Naive B cell (primary cell): ENCODE measurements around the gene GCC2. TPM values are rescaled to one million over a fixed set of nuclear protein-coding genes. Genes with fewer than 3 reads are reported as not detected.
"Not testable (repeated sequence)": the region's sequence is repeated elsewhere in the genome, so short reads cannot be mapped to it uniquely, and the experiment has no call there.

Experiments
- ATAC-seq, 2 donors: fragments of 150-1000 bp; cut with Tn5 transposase; 2 replicates each; pipeline ENCODE4 v1.10.0; 2021; ENCODE audit warnings: low read depth in 2 of 2, mild to moderate bottlenecking in 2 of 2, moderate library complexity in 2 of 2
- DNase-seq: peaks from one replicate; pipeline ENCODE4 v3.0.0; 2022
- H3K27ac Mint-ChIP-seq, 6 donors: one replicate each; pipeline ENCODE4 v1.8.0; 2020 to 2022; ENCODE audit warnings: mild to moderate bottlenecking in 6 of 6, mixed read lengths in 6 of 6, moderate library complexity in 5 of 6, inconsistent platforms in 2 of 6
- H3K27me3 Mint-ChIP-seq, 3 donors: one replicate each; pipeline ENCODE4 v1.8.0; 2021 to 2022; ENCODE audit warnings: mixed read lengths in 3 of 3, mild to moderate bottlenecking in 1 of 3
- H3K36me3 Mint-ChIP-seq, 2 donors: one replicate each; pipeline ENCODE4 v1.8.0; 2020 to 2022; ENCODE audit warnings: mixed read lengths in 2 of 2, inconsistent platforms in 1 of 2, mild to moderate bottlenecking in 1 of 2
- H3K4me1 Mint-ChIP-seq, 3 donors: one replicate each; pipeline ENCODE4 v1.8.0; 2020 to 2022; ENCODE audit warnings: mixed read lengths in 3 of 3, inconsistent platforms in 1 of 3, mild to moderate bottlenecking in 1 of 3, moderate library complexity in 1 of 3
- H3K4me3 Mint-ChIP-seq, 8 donors: one replicate each; pipeline ENCODE4 v1.8.0; 2020 to 2022; ENCODE audit warnings: mild to moderate bottlenecking in 8 of 8, mixed read lengths in 8 of 8, moderate library complexity in 8 of 8, inconsistent platforms in 2 of 8
- H3K9me3 Mint-ChIP-seq, 7 donors: one replicate each; pipeline ENCODE4 v1.8.0; 2020 to 2022; ENCODE audit warnings: mixed read lengths in 7 of 7, mild to moderate bottlenecking in 5 of 7, inconsistent platforms in 2 of 7, moderate library complexity in 1 of 7
- polyA plus RNA-seq, 6 donors: library from polyadenylated mRNA; unstranded; fragments of 300-500 nt; fragmentation: Illumina TruSeq; gene quantifications; one replicate each; pipeline ENCODE4 v1.2.3, GENCODE V29; 2021; ENCODE audit warnings: low read depth in 6 of 6

GCC2 gene
- polyA plus RNA-seq, 6 donors from 2014 or later: 16.4 to 80.1 (median 41.0) TPM

DNA sequence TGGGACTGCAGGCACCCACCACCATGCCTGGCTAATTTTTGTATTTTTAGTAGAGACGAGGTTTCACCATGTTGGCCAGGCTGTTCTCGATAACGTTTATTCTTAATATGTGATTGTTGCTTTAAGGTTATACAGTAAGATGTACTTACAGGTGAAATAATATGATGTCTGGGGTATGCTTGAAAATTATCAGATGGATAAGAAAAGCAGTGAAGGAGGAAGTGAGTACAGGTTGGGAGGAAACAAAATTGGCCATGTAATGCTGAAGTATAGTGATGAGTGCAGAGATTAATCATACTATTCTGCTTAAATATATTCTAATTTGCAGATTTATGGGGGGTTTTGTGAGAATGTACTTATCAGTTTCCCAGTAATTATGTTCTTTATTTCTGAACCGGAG, 3.0 kb downstream of the GCC2 start:
- peaks cover 33 to 34% of the 10 kb centered on the region in 2 donors for H3K36me3 Mint-ChIP-seq
- ATAC-seq (no peak), DNase-seq (no peak)
- H3K9me3 Mint-ChIP-seq: peaks cover 0 to 2% (median 0%) of the 10 kb centered on the region in 7 donors
- no peaks in the 10 kb centered on the region for H3K27me3 Mint-ChIP-seq
- H3K4me3 Mint-ChIP-seq: peak overlapping the region in 5 of 8 donors; percentile 4 to 92 (median 20)
- H3K27ac Mint-ChIP-seq: peak overlapping the region in 2 of 6 donors; percentile 41 to 78
- peaks cover 22 to 52% (median 48%) of the 10 kb centered on the region in 3 donors for H3K4me1 Mint-ChIP-seq

DNA sequence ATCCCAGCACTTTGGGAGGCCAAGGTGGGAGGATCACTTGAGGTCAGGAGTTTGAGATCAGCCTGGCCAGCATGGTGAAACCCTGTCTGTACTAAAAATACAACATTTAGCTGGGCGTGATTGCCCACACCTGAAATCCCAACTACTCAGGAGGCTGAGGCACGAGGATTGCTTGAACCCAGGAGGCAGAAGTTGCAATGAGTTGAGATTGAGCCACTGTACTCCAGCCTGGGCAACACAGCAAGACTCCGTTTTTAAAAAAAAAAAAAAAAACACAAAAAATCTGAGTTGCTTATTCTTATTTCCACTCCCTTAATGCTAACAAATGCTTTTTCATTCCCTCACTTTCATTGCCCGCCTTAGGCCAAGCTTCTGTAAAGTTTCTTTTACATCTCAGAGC, 4.5 kb downstream of the GCC2 start:
- peaks cover 47 to 49% of the 10 kb centered on the region in 2 donors for H3K36me3 Mint-ChIP-seq
- DNase-seq, H3K4me3 Mint-ChIP-seq, ATAC-seq, H3K27me3 Mint-ChIP-seq: not testable (repeated sequence)
- peaks cover 22 to 60% (median 58%) of the 10 kb centered on the region in 3 donors for H3K4me1 Mint-ChIP-seq
- H3K27ac Mint-ChIP-seq: peak overlapping the region in 2 of 6 donors; percentile 29 to 81
- H3K9me3 Mint-ChIP-seq: peaks cover 0 to 15% (median 7%) of the 10 kb centered on the region in 7 donors

DNA sequence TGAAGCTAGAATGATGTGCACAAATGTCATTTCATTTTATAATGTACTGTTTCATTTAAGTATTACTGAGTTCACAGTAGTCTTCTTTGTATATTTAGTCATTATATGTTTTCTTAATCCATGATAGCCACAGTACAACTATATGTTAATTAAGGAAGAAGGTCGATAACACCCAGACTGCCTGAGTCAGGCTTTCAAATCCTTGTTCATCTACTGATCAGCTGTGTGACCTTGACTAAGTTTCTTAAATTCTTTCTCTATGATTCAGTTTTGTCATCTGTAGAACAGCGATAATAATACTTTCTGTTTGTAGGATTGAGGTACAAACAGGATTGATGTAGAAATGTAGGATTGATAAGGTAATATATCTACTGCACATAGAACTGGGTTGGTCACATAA, 5.4 kb downstream of the GCC2 start:
- Mint-ChIP-seq H3K4me3 (no peak overlapping the region), H3K4me1 (peaks cover 25 to 61% (median 60%) of the 10 kb centered on the region in 3 donors), H3K9me3 (peaks cover 0 to 20% (median 10%) of the 10 kb centered on the region in 7 donors), H3K36me3 (peaks cover 56 to 58% of the 10 kb centered on the region in 2 donors), H3K27ac (peak overlapping the region in 1 of 6 donors; percentile 42), H3K27me3 (no peaks in the 10 kb centered on the region)
- ATAC-seq (no peak), DNase-seq (no peak)

DNA sequence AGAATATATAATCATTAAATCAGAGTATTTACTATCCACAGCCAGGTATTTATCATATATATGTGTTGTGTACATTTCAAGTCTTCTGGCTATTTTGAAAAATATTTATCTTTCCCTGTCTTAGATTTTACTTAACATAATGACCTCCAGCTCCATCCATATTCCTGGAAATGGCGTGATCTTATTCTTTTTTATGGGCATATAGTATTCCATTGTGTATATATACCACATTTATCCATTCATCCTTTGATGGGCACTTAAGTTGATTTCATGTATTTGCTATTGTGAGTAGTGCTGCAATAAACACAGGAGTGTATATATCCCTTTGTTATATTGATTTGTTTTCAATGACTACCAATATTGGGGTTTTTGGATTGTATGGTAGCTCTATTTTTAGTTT, 6.6 kb downstream of the GCC2 start:
- Mint-ChIP-seq H3K27ac (peak overlapping the region in 1 of 6 donors; percentile 8), H3K4me1 (peaks cover 34 to 61% (median 57%) of the 10 kb centered on the region in 3 donors), H3K4me3 (peak overlapping the region in 1 of 8 donors; percentile 30), H3K27me3 (no peaks in the 10 kb centered on the region), H3K36me3 (peaks cover 65 to 66% of the 10 kb centered on the region in 2 donors), H3K9me3 (peaks cover 0 to 20% (median 10%) of the 10 kb centered on the region in 7 donors)
- ATAC-seq (no peak), DNase-seq (no peak)

DNA sequence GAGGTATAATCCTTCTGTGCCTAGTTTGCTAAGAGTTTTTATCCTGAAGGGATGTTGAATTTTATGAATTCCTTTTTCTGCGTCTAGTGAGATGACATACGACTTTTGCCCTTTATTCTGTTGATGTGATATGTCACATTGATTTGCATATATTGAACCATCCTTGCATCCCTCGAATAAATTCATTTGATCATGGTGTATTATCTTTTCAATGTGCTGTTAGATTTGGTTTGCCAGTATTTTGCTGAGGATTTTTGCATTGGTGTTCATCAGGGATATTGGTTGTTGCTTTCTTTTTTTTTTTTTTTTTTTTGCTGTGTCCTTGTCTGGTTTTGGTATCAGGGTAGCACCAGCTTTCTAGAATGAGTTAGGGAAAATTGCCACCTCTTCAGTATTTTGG, 9.1 kb downstream of the GCC2 start:
- Mint-ChIP-seq H3K4me3 (peak overlapping the region in 2 of 8 donors; percentile 5 to 17), H3K9me3 (peaks cover 0 to 24% (median 15%) of the 10 kb centered on the region in 7 donors), H3K36me3 (peaks cover 70 to 76% of the 10 kb centered on the region in 2 donors), H3K27ac (peak overlapping the region in 1 of 6 donors; percentile 49), H3K27me3 (no peaks in the 10 kb centered on the region), H3K4me1 (peaks cover 33 to 54% (median 54%) of the 10 kb centered on the region in 3 donors)
- DNase-seq (no peak), ATAC-seq (no peak)

DNA sequence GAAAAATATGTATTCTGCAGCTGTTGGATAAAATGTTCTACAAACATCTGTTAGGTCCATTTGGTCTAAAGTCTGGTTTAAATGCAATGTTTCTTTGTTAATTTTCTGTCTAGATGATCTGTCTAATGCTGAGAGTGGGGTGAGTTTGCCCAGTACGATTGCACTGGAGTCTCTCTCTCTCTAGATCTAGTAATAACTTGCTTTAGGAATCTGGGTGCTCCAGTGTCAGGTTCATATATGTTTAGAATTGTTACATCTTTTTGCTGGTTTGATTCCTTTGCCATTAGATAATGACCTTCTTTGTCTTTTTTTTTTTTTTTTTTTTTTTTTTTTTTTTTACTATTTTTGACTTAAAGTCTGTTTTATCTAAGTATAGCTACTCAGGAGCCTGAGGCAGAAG, 10.4 kb downstream of the GCC2 start:
- no peak for DNase-seq
- no peak for ATAC-seq
- Mint-ChIP-seq H3K4me3 (peak overlapping the region in 1 of 8 donors; percentile 1), H3K36me3 (peaks cover 71 to 72% of the 10 kb centered on the region in 2 donors), H3K9me3 (peaks cover 0 to 25% (median 15%) of the 10 kb centered on the region in 7 donors), H3K27ac (no peak overlapping the region), H3K27me3 (no peaks in the 10 kb centered on the region), H3K4me1 (peaks cover 37 to 57% (median 54%) of the 10 kb centered on the region in 3 donors)

DNA sequence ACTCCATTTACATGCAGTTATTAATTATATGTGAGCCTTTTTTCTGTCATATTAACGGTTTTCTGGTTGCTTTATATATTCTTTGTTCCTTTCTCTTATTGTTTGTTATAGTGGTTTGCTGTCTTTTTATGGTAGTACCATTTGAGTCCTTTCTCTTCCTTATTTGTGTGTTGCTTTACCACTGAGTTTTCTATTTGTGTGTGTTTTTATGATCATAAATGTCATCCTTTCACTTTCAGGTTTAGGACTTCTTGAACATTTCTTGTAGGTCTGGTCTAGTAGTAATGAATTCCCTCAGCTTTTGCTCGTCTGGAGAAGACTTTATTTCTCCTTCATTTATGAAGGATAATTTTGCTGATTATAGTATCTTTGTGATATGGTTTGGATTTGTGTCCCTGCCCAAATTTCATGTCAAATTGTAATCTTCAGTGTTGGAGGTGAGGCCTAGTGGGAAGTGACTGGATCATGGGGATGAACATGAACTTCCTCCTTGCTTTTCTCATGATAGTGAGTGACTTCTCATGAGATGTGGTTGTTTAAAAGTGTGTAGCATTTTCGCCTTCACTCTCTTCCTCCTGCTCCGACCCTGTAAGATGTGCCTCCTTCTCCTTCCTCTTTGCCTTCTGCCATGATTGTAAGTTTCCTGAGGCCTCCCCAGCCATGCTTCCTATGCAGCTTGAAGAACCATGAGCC, 11.5 kb downstream of the GCC2 start:
- Mint-ChIP-seq H3K9me3 (peaks cover 0 to 25% (median 15%) of the 10 kb centered on the region in 7 donors), H3K4me3 (peak overlapping the region in 1 of 8 donors; percentile 21), H3K27ac (peak overlapping the region in 3 of 6 donors; percentile 11 to 63 (median 26)), H3K27me3 (no peaks in the 10 kb centered on the region), H3K4me1 (peaks cover 37 to 53% (median 51%) of the 10 kb centered on the region in 3 donors), H3K36me3 (peaks cover 66 to 68% of the 10 kb centered on the region in 2 donors)
- no peak for DNase-seq
- ATAC-seq: no peak

DNA sequence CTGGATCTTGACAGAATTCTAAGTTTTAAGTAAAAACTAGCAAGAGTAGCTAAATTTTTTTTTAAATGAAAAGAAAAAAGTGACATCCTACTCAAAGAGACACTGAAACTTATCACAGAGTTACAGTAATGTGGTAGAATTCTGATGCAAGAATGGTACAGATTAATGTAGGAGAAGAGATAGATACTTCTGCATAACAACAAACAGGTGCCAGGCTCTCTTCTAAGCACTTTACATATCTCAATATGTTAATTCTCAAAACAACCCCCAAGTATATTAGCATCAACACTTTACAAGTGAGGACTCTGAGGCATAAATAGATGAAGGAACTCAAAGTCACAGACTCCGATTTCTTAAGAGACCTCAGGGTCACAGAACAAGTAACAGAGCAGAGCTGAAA, 28.1 kb downstream of the GCC2 start:
- H3K36me3 Mint-ChIP-seq: peaks cover 30 to 39% of the 10 kb centered on the region in 2 donors
- ATAC-seq (no peak), DNase-seq (no peak)
- no peak overlapping the region for H3K4me3 Mint-ChIP-seq
- H3K27ac Mint-ChIP-seq: peak overlapping the region in 1 of 6 donors; percentile 58
- H3K9me3 Mint-ChIP-seq: no peaks in the 10 kb centered on the region
- H3K27me3 Mint-ChIP-seq: no peaks in the 10 kb centered on the region
- H3K4me1 Mint-ChIP-seq: no peaks in the 10 kb centered on the region

DNA sequence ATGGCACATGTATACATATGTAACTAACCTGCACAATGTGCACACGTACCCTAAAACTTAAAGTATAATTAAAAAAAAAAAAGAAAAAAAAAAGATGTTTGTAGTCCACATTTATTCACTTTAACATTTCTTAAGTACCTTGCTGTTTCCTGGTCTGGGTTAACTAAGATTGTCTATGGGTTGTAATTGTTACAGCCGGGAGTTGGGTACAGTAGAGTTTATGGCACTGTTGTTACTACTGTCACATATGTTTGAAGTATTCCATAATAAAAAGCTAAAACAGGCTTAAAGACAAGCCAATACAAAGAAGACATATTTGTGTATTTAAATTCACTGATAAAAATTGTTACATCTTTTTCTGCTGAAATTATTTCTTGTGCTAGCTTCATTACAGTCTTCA, 36.2 kb downstream of the GCC2 start:
- Mint-ChIP-seq H3K4me1 (no peaks in the 10 kb centered on the region), H3K9me3 (peaks cover 0 to 3% (median 0%) of the 10 kb centered on the region in 7 donors), H3K27ac (no peak overlapping the region), H3K27me3 (no peaks in the 10 kb centered on the region), H3K36me3 (peaks cover 16 to 20% of the 10 kb centered on the region in 2 donors), H3K4me3 (no peak overlapping the region)
- DNase-seq (no peak), ATAC-seq (no peak)

DNA sequence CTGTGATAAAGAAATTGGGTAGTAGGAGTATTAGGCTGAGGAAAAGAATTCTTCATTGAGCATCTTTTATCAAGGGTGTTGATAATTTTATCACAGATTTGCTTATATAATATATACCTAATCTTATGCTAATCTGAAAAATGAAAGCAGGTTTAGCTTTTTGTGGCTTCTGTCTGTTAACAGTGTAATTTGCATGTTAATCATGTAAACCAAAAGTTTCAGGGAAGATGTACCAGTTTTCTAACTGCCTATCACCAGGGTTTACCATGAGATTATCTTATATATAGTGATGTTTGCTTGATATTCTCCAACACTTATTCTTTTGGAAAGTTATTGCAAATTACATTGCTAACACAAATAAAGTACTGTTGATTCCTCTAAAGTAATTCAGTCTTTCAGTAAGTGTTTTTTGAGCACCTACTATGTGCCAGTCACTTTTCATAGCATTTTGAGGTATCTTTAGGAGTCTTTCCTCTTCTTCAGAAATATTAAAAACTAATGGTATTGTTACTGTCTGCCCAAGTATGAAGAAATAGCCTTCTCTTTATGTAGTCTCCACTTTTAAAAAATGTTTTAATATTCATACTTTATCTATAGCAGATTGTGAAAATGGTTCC, 41.6 kb downstream of the GCC2 start:
- no peak overlapping the region for H3K27ac Mint-ChIP-seq

DNA sequence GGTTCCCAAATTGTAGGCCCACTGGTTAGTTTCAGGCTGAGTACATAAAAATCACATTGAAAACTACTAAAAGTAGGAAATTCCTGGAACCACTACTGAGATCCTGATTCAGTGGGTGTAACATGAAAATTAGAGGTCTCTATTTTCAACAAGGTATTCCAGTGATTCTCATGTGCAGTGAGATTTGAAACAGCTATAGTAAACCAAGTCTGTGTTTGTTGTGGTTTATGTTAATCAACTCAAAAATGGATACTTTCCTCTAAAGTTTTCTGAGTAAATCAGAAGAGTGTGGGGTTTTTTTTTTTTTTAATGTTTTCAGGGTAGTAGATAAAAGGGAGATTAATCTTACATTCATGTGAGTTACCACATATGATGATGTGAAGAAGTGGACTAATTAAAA, 42.8 kb downstream of the GCC2 start:
- Mint-ChIP-seq H3K27ac (no peak overlapping the region), H3K27me3 (no peaks in the 10 kb centered on the region), H3K4me3 (no peak overlapping the region), H3K36me3 (peaks cover 0 to 7% of the 10 kb centered on the region in 2 donors), H3K4me1 (no peaks in the 10 kb centered on the region), H3K9me3 (no peaks in the 10 kb centered on the region)
- DNase-seq (no peak), ATAC-seq (no peak)

More for the DNA sequence above, 41.6 kb downstream of the GCC2 start:
- Mint-ChIP-seq H3K4me3 (no peak overlapping the region), H3K36me3 (peaks cover 0 to 7% of the 10 kb centered on the region in 2 donors), H3K27me3 (no peaks in the 10 kb centered on the region), H3K9me3 (no peaks in the 10 kb centered on the region), H3K4me1 (no peaks in the 10 kb centered on the region)
- ATAC-seq (no peak), DNase-seq (no peak)

DNA sequence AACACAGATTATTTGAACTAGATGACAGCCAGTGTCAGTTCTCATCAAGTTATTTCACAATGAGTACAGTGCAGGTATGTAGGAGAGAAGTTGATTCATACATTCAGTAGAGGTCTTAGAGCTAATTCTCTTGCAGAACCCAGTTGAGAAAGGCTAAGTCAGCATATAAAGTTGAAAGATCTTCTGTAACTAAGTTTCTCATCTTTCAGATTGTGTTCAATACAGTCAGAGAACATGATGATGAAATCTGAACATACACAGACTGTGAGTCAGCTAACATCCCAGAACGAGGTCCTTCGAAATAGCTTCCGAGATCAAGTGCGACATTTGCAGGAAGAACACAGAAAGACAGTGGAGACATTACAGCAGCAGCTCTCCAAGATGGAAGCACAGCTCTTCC, 43.4 kb downstream of the GCC2 start:
- no peaks in the 10 kb centered on the region for H3K27me3 Mint-ChIP-seq
- no peak for ATAC-seq
- H3K4me3 Mint-ChIP-seq: no peak overlapping the region
- H3K36me3 Mint-ChIP-seq: peaks cover 0 to 7% of the 10 kb centered on the region in 2 donors
- H3K27ac Mint-ChIP-seq: no peak overlapping the region
- DNase-seq: no peak
- H3K4me1 Mint-ChIP-seq: no peaks in the 10 kb centered on the region
- H3K9me3 Mint-ChIP-seq: no peaks in the 10 kb centered on the region

DNA sequence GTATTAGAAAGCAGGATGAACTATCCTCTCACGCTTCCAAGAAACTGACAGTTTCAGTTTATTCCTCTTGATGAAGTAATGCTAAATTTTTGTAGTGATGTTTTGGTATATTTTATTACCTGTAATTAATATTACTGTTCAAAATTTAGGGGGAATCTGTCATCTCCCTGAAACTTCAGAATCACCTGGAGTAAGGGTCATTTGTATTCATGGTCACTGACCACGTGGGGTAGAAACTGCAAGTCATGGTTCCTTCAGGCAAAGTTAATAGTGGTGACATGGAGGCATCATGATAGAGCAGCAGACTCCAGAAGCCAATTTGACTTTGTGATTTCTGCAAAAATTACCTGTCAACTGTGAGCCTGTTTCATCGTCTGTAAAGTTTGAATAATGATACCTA, 47.2 kb downstream of the GCC2 start:
- H3K27ac Mint-ChIP-seq, H3K27me3 Mint-ChIP-seq, H3K4me3 Mint-ChIP-seq, ATAC-seq, DNase-seq, H3K4me1 Mint-ChIP-seq, H3K9me3 Mint-ChIP-seq: not testable (repeated sequence)
- peaks cover 3 to 14% of the 10 kb centered on the region in 2 donors for H3K36me3 Mint-ChIP-seq

DNA sequence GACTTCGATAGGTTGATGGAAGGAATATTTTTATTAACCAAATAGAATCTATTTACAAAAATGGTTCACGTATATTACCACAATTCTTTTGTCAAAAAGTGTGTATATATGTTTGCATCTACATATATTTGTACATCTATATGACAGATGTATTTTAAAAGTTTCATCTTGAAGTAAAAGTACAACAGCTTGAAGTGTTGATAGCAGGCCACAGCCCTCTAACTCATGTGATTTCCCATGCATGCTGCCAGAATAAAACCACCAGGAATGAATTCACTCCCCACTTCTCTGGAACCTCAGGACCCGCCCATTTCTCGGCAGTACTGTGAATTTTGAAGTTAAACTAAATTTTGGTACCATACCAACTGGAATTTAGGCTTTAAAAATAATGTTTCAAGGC, 58.6 kb downstream of the GCC2 start:
- H3K27ac Mint-ChIP-seq, H3K4me1 Mint-ChIP-seq, DNase-seq, H3K27me3 Mint-ChIP-seq, H3K9me3 Mint-ChIP-seq, H3K4me3 Mint-ChIP-seq, ATAC-seq: not testable (repeated sequence)
- peaks cover 8 to 14% of the 10 kb centered on the region in 2 donors for H3K36me3 Mint-ChIP-seq
